OCI-LY3 (cell line): ENCODE measurements around the gene CYP3A4.
"Not testable (repeated sequence)": the region's sequence is repeated elsewhere in the genome, so short reads cannot be mapped to it uniquely, and the experiment has no call there.

Experiments
- H2AFZ ChIP-seq: fragments of 200-600, 300-600 bp; shearing (Covaris generic); 2 replicates; pipeline ENCODE4 v1.6.0; 2014; ENCODE audit warnings: antibody characterized with exemption, low read depth, low read length
- H3K27ac ChIP-seq: fragments of 200-600, 300-600 bp; sonication (generic); 2 replicates; pipeline ENCODE4 v1.5.1; 2014; ENCODE audit warnings: mild to moderate bottlenecking, low read length, moderate library complexity, mixed read lengths
- H3K27me3 ChIP-seq: fragments of 200-600, 300-600 bp; sonication (generic); 2 replicates; pipeline ENCODE4 v1.6.1; 2014; ENCODE audit warnings: low read depth, low read length, mixed read lengths
- H3K36me3 ChIP-seq: fragments of 200-600, 300-600 bp; sonication (generic); replicated peaks from 2 replicates; pipeline ENCODE3; 2014; ENCODE audit warnings: low read depth, low read length, mixed read lengths
- H3K4me1 ChIP-seq: fragments of 300-600, 200-600 bp; sonication (generic); 2 replicates; pipeline ENCODE4 v1.6.1; 2014; ENCODE audit warnings: low read length, mixed read lengths
- H3K4me2 ChIP-seq: fragments of 200-600, 300-600 bp; sonication (generic); 2 replicates; pipeline ENCODE4 v1.6.1; 2014; ENCODE audit warnings: low read length, mixed read lengths
- H3K4me3 ChIP-seq: fragments of 300-600, 200-600 bp; sonication (generic); 2 replicates; pipeline ENCODE4 v1.5.1; 2014; ENCODE audit warnings: antibody characterized with exemption, mild to moderate bottlenecking, low read length, moderate library complexity
- H3K79me2 ChIP-seq: fragments of 300-600, 200-600 bp; shearing (Covaris generic); 2 replicates; pipeline ENCODE4 v1.6.1; 2014; ENCODE audit warnings: mild to moderate bottlenecking, low read length, mixed read lengths
- H3K9ac ChIP-seq: fragments of 300-600, 200-600 bp; shearing (Covaris generic); 2 replicates; pipeline ENCODE4 v1.6.0; 2014; ENCODE audit warnings: mild to moderate bottlenecking, low read length, moderate library complexity
- H3K9me3 ChIP-seq: fragments of 200-600, 300-600 bp; shearing (Covaris generic); 2 replicates; pipeline ENCODE4 v1.6.1; 2014; ENCODE audit warnings: low read length, mixed read lengths; ENCODE audit not compliant: insufficient read depth
- H4K20me1 ChIP-seq: fragments of 200-600, 300-600 bp; sonication (generic); 2 replicates; pipeline ENCODE4 v1.6.1; 2016; ENCODE audit warnings: low read length, mixed read lengths; ENCODE audit not compliant: insufficient read depth
- CTCF ChIP-seq: fragments of 200-600, 300-600 bp; sonication (generic); IDR thresholded peaks from 2 replicates; pipeline ENCODE4 v1.5.1; 2014; ENCODE audit warnings: antibody characterized with exemption, low read length, low read depth
- EZH2phosphoT487 ChIP-seq: fragments of 200-600 bp; shearing (Covaris generic); IDR thresholded peaks from 2 replicates; pipeline ENCODE4 v1.6.1; 2018; ENCODE audit warnings: antibody characterized with exemption, mixed run types, low read depth

The CYP3A4 gene

GRCh38 chr7:99730992-99731391 lies 53.0 kb downstream of the CYP3A4 start:
- Histone ChIP-seq H3K4me2 (no peak overlapping the region), H4K20me1 (no peaks in the 10 kb centered on the region), H2AFZ (no peak overlapping the region), H3K79me2 (no peaks in the 10 kb centered on the region), H3K4me1 (no peaks in the 10 kb centered on the region), H3K4me3 (no peak overlapping the region), H3K9ac (no peak overlapping the region), H3K36me3 (no peaks in the 10 kb centered on the region), H3K27ac (no peak overlapping the region), H3K27me3 (no peaks in the 10 kb centered on the region), H3K9me3 (no peaks in the 10 kb centered on the region)
- TF ChIP-seq EZH2phosphoT487 (no peak), CTCF (no peak)

- Histone ChIP-seq H3K79me2 (no peaks in the 10 kb centered on the region), H3K9ac (no peak overlapping the region), H3K9me3 (no peaks in the 10 kb centered on the region), H2AFZ (no peak overlapping the region), H4K20me1 (no peaks in the 10 kb centered on the region), H3K36me3 (no peaks in the 10 kb centered on the region), H3K4me2 (no peak overlapping the region), H3K4me3 (no peak overlapping the region), H3K4me1 (no peaks in the 10 kb centered on the region), H3K27me3 (no peaks in the 10 kb centered on the region), H3K27ac (no peak overlapping the region)
- no peak for TF ChIP-seq CTCF
- no peak for TF ChIP-seq EZH2phosphoT487
Measured at GRCh38 chr7:99730238-99730810, 53.7 kb downstream of the CYP3A4 start.

- TF ChIP-seq EZH2phosphoT487 (no peak), CTCF (no peak)
- Histone ChIP-seq H3K4me1 (no peaks in the 10 kb centered on the region), H2AFZ (no peak overlapping the region), H3K27me3 (no peaks in the 10 kb centered on the region), H3K36me3 (no peaks in the 10 kb centered on the region), H3K4me2 (no peak overlapping the region), H3K79me2 (no peaks in the 10 kb centered on the region), H3K9me3 (no peaks in the 10 kb centered on the region), H3K4me3 (no peak overlapping the region), H3K9ac (no peak overlapping the region), H3K27ac (no peak overlapping the region), H4K20me1 (no peaks in the 10 kb centered on the region)
Measured at GRCh38 chr7:99729486-99730237, 54.3 kb downstream of the CYP3A4 start.

- Histone ChIP-seq H3K4me3 (no peak overlapping the region), H3K27me3 (no peaks in the 10 kb centered on the region), H3K79me2 (no peaks in the 10 kb centered on the region), H3K4me1 (no peaks in the 10 kb centered on the region), H4K20me1 (no peaks in the 10 kb centered on the region), H3K9ac (no peak overlapping the region), H3K27ac (no peak overlapping the region), H3K9me3 (no peaks in the 10 kb centered on the region), H3K36me3 (no peaks in the 10 kb centered on the region), H3K4me2 (no peak overlapping the region), H2AFZ (no peak overlapping the region)
- TF ChIP-seq CTCF = no peak
- TF ChIP-seq EZH2phosphoT487 = no peak
Measured at GRCh38 chr7:99728615-99729014, 55.4 kb downstream of the CYP3A4 start.

GRCh38 chr7:99723201-99723600 lies 60.8 kb downstream of the CYP3A4 start:
- H3K79me2 ChIP-seq, H3K4me3 ChIP-seq, H3K36me3 ChIP-seq, H4K20me1 ChIP-seq, H3K4me1 ChIP-seq, H3K9ac ChIP-seq, H3K9me3 ChIP-seq, H3K27me3 ChIP-seq, H2AFZ ChIP-seq, H3K27ac ChIP-seq, H3K4me2 ChIP-seq: not testable (repeated sequence)
